Fibroblast of the conjunctiva (primary cell): Measurements from ENCODE around the gene ANK3.
"Not testable (repeated sequence)": the region's sequence is repeated elsewhere in the genome, so short reads cannot be mapped to it uniquely, and the experiment has no call there.

Source experiments
- DNase-seq: peaks from one replicate; pipeline ENCODE4 v3.0.0-alpha.2; 2010; ENCODE audit warnings: low read depth

Gene ANK3

DNA sequence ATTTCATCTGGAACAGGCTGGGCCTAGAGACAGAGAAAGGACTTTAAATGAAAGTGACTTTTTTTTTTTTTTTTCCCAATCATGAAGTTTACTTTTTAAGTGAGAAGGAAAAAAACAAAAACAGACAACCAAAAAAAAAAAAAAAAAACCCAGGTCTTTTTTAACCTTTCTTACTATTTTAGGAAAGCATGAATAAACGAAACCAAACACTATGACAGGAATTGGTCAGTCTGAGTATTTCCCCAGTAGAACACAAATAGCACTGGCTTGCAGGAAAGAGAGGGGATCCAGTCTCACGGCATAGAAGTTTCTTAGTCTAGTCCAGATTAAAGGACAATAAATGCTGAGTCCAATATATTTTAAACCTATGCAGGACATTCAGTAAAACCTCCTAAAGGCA is 302.8 kb downstream of the ANK3 start:
- DNase-seq: no peak

DNA sequence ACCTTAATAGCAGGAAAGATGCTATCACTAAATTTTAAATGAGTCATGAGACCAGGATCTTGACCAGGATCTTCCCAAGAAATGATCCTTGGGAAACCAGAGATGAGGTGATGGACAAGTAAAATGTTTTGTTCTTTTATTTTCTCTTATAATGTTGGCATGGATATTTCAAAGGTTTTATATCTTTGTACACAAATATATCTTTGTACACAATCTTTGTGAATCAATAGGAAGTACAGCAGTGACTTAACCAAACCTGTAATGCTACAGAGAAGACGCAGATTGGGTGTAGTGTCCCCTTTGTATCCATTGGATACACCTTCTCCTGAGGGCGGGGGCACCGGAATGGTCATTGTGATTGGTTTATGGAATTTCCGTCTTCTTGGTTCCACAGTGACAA is 303.3 kb downstream of the ANK3 start:
- DNase-seq: no peak

DNA sequence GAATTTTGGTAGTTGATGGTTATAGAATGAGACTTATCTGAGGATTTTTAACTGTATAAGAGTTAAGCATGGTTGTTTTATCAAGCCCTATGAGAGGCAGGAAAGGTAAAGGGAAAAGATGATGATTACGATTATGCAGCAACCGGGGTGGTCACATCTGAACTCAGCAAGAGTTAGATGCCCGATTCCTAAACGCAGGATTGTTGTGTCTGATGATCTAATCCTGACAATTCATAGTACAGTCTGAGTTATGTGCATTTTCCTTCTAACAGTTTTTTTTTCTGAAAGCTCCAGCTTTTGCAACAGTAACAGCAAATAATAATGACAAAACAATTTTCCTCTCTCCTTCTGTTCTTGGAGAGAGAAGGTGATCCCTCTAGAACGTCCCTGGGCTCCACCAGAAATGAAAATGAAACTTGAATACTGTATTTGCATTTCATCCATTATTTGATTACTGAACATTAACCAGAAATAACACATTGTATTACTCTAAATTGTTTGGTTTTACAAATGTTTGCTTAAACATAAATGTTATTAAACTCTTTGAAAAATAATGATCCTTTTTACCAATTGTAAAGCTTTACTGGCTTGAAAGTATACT is 306.8 kb downstream of the ANK3 start:
- no peak for DNase-seq

DNA sequence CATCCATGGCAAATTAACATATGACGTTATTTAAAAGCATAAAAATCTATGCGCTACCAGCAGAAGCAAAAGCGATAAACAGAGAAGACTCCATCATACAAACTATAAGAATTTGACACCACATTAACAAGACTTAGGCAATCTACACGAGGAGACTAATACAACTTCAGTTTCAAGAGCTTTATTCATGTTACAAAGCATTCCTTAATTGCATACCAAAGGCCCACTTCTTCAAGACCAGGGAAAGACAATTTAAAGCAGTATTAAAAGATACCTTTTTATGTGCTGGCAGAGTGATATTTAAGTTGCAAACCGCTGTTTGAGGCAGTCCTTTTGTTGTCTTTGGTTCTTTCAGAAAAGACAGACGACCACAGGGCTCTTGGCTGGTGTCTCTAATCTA is 307.3 kb downstream of the ANK3 start:
- DNase-seq: no peak

DNA sequence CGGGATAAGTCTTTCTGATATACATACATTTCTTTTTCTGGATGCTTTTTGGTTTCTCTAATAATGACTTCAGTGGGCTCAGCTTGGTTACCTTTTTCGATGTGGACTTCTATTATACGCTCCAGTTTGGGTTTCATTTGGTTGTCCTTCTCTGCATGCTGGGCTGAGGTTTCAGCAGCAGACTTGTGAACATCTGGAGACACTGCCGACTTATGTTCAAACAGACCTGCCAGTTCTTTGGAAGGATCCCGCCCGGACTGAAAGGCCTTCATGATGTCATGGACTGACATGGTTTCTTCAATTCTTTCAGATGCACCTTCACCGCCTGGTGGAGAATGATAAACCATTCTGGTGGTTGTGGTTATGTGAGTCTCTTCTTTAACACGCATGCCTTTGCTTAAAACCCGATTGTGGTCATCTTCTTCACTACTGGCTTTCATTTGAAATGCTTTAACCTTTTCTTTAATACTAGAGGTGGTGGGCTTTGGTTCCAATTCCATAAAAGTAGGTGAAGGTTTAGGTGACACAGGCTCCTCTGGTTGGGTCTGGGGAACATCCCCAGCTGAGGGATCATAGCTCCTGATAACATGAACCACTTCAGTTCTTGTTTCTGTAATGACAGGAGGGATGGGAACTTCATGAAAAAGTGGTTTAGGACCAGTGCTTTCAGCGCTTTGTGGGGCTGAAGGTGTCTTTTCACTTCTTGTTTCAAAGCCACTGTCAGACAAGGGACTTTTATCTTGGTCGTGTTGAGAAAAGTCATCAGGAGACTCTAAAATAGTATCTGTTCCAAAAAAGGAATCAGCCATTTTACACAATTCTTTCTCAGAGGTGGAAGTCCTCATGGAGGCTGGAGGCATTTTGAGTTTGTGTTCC is 315.7 kb downstream of the ANK3 start:
- DNase-seq: no peak

DNA sequence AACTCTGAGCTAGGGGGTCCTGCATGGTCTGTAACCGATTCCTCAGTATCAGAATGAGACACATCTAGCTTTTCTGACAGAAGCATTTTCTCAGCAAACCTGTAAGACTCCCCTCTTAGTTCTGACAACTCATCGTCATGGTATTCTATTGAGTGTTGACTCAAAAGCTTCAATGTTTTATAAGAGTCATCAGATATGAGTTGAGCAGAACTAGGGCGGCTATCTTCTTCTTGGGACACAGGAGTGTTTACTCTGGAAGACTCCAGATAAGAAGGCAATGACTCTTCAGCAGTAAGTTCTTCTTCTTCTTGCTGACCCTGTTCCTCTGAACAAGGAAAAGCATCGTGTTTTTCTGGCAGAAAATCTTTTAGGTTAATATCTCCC is 316.3 kb downstream of the ANK3 start:
- no peak for DNase-seq

DNA sequence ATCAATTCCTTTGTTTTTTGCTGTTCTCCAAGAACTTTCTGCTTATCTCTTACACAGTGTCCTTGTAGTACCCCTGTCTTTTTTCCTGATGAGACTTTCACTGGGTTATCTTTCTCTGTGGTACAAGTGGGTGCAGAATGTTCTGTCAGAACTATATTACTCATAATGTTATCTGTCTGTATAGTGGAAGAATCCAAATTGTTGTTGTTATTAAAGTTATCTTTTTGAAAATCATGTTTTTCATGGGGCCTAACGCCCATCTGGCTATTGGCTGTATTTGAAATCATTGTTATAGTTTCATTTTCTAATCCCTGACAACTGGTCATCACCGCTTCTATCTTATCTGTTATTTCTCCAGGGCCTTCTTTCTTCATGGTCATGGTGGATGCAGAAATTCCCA is 320.4 kb downstream of the ANK3 start:
- no peak for DNase-seq

DNA sequence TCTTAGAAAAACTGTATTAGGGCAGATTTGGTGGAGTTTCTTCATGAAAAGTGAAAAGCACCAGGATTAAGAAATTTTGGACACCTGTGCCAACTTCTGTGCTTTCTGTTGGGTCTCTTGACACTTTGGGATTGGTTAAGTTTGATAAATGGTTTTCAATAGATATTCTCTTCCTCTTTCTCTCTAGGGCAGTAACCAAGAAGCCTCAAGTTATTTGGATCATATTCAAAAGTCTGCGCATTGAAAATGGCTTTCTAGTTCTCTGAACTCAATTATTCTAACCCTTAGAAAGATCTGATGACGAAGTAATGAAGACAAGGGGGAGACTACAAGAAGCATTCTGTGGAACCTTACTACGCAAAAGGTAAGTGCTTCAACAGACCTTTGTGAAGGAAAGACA is 339.3 kb downstream of the ANK3 start:
- no peak for DNase-seq

DNA sequence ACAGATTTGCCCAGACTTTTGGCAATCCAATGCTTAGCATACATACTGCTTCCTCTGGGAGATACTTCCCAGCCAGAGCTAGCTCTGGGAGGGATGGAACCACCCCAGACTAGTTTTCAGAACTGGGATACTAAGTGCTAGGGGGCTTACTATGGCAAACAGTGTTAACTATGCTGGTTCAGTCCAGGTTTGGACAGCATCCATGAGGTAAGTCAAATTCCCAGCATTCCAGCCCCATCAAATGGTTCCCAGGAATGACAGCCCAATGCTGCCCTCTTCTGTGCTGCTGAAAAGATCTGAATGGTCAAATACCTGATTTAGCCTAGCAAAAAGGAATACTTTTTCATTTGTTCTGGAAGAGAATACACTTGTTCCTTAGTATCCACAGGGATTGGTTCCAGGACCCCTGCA is 341.6 kb downstream of the ANK3 start:
- no peak for DNase-seq

DNA sequence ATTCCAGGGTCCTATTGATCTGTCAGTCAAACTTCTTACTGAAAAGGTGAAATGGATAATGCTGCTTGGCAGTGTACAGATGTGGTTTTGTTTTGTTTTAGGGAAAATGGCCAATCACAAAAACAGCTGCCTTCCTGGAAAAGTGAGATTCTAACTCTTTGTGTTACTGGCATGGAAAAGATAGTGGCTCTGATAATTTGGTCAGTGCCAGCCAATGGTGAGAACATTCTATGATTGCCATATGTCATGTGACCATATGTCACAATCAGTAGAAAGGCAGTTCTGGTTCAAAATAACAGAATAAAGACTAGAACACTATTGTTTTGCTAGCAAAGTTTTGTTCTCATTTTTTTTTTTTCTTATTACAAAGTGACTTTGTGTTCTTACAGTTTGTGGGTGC is 344.1 kb downstream of the ANK3 start:
- DNase-seq: no peak

DNA sequence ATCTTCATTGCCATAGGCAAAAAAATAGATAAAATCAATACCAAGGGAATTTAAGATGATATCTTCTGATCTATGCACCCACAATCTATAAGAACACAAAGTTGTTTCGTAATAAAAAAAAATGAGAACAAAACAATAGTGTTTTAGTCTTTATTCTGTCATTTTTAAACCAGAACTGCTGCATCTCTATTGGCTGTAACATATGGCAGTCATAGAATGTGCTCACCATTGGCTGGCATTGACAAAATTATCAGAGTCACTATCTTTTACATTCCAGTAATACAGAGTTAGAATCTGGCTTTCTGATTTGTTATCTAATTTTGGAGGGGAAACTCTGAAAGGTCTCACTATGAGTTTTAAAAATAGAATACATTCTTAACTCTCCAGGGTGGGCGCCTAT is 344.7 kb downstream of the ANK3 start:
- no peak for DNase-seq

DNA sequence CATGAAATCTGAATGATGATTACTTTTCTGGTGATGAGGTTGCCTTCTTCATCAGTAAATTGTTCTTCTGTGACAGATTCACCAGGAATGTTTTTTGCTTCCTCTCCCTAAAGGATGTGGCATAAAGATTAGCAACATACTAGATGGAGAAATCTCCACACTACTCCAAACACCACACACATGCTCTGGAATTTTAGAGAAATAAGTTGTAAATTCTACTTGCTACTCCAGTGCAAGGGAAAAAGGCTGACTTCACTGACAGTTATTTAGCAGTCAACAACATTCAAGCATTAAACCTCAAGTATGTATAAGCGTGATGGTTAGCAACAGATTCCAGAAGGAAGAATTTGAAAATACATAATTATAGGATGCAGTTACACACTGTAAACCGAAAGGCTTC is 345.4 kb downstream of the ANK3 start:
- DNase-seq: no peak

DNA sequence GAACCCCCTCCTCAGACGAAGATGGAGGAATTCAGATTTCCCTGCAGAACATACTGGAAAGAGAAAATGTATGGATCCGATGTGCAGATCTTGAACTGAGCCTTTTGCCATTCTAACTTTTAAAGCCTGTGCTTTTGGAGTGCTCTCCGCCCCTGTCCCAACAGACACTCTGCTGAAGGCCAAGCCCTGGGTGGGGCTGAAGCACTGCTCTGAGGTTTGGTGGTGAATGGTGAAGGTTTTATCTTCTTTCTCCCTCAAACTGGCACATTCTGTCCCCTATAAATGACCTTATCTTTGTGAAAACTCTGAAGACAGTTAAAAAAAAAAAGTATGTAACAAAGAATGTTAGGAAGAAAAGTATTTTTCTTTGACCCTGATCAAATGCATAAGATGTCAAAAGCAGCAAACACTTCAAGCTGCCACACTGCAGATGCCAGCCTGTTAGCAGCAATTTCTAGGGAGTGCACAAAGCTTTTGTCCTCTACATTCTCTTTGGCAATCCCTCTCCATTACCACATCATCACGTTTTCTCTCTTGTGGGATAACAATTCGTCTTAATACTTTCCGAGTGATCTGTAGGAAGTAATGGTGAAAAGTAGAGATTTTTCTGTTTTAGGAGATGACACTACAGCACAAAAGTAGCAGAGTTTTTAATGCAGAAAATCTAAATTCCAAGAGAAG is 346.0 kb downstream of the ANK3 start:
- DNase-seq: no peak

DNA sequence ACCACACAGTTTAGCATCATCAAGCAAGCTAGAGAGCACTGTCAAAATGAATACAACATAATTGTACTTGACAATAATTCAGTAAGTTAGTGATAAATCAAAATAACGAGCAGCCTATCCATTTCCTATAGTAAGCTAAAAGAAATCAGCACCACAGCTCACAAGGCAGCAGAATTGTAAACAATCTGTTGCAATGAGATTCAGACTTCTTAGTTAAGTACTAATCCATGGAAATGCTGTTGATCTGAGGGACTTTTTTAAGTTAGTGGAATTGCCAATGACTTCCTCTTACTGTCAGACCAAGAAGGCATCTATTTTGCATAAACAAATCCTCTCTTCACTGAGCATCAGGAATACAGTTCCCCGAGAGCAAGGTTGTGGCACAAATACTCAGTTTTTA is 346.8 kb downstream of the ANK3 start:
- DNase-seq: no peak

DNA sequence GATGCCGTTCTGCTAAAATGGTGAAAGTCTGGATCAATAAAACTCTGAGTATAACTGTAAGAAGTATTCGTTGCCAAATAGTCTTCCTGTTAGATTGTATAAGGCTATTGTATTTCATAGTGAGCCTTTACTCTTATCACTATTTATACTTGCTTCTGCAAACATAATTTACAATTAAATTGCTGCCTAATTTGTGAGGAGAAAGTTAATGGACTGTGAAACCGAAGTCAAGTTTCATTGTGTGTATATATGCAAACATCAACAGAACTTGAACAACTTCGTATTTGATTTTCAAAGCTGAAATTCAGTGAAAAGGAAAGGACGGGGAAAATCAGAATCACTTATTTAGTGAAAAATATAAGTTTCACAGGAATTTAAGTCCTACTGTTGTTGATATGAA is 347.4 kb downstream of the ANK3 start:
- DNase-seq: no peak

DNA sequence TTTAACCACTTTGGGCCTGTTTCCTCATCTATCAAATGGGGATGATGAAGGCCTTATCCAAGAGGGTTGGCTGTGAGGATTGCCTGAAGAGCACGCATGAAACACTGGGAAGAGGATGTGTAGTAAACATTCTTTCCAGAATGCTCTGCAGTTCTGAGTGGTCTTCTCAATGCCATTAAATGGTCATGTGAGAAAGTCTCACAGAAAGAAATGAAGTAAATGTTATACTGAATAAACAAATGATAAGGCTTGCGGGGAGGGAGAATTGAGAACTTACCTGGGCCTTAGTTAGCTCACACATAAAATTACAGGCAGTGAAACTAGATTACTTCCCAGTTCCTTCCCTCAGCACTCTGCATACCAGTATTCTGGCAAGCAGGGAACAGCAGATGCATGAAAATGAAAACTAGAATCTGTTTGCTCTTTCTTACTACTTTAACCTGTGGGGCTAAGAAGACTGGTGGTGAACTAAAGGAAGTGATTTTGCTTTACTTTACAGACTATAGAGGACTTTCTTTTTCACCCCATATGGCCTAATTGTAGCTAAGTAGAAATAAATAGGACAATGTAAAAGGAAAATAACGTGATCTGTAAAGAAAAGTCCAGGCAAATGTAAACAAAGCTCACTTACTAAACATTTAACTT is 348.1 kb downstream of the ANK3 start:
- DNase-seq: no peak

DNA sequence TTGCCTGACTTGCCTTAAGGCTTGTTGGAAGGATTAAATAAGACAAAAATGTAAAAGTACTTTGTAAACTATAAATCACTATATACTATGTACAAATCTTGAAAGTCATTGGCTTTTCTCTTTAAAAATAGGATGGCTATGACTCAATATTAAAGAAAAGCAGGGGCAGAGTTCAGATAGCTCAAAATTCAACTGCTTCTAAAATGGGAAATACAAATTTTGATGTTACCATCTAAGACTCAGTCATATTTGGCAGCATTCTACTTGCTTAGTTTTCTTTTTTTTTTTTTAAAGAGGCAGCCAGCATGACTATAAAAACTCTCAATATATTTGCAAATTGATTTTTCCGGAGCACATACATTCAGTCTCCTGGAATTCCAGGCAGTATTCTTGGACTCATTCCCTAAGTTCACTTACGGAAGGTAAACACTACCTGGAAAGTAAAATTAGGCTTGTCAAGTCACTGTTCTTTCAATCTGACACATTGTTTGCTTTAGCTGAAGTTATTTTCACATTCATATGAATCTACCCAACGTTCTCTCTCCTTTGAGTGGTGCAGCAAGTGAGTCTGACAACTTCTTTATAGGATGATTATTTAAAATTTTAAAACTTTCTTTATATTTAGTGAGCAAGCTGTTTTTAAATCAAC is 349.5 kb downstream of the ANK3 start:
- no peak for DNase-seq

DNA sequence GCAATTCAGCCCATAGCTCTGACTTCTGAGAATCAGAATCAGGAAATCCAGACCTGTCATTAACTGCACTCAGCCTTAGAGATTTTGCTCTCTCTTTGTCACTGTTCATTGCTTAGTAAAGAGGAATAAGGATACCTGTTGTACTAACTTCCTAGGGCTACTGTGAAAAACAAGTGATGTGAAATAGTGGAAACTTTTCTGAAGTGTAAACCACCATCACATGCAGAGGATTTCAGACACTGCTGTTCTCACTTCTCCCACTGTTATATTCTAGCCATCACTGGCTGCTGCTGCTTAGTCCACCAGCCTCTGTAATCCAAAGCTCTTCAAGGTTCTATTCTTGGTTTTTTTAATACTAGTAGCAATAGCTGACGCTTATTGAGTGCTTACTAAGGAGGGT is 353.7 kb downstream of the ANK3 start:
- no peak for DNase-seq

DNA sequence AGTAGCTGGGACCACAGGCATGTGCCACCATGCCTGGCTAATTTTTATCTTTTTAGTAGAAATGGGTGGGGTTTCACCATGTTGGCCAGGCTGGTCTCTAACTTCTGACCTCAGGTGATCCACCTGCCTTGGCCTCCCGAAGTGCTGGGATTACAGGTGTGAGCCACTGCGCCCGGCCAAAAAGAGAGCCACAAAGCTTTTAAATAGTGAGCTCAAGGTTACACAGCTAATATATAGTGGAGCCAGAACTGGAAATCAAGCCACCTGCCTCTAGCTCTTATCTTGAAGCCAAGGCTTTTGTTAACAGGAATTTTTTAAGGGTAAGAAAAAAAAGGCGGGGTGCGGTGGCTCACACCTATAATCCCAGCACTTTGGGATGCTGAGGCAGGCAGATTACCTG is 354.3 kb downstream of the ANK3 start:
- not testable (repeated sequence) for DNase-seq

DNA sequence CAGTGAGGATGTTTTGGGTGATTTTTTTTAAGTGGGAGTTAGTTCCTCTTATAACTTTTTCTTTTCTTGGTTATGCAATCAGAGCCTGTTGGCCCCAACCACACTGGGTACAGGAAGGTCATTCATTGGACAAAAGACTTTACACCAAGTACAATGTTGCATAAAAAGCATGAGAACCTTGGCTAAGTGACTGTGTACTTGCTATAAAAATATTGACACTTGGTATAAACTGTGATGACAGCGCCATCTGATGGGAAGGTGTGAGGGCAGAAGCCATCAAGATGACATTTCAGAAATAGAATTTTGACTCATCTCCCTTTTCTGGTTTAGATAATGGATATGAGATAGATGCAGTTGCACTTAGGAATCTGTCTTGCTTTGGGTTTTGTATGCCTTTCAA is 357.0 kb downstream of the ANK3 start:
- peak; percentile 61 for DNase-seq

DNA sequence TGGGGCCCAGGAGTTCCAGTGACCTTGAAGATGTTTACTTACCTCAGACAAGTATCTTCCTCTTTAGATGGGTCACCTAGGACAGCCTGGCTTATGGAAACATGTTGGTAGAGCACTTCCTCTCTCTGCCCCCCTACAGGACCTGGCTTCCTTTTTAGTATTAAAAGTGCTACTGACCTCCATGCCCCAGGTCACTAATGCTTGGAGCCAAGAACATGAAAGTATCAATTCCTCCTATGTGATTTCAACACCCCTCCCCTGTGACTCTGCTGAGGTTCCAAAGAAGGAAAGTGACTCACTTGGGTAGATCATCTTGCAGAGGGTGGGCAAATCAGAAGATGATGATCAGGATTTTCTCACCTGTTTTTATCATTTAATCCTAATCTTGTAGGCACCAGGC is 358.0 kb downstream of the ANK3 start:
- no peak for DNase-seq

DNA sequence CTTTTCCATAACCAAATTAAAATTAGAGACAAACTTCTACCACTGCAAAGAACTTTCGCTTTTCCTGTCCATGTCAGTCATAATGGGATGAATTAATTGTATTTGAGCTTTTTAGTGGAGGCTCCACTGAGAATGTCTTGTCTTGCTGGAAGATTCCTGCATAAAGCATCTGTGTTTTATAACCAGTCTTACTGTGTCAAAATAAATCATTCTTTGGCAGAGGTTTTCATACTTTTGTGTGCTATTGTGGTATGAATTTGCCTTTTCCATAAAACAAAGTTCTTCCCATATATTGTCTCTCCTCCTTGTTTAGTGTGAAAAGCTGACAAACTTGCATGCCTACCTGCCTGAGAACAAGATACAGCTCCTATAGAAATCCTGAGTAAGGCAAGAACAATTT is 358.5 kb downstream of the ANK3 start:
- DNase-seq: no peak
